Measurements from ENCODE around the gene PCSK6. TPM values are rescaled to one million over a fixed set of nuclear protein-coding genes. Genes with fewer than 3 reads are reported as not detected.

The PCSK6 gene
- total and polyA plus RNA-seq, 9 donors = 3.8 to 26.0 (median 13.0) TPM

DNA sequence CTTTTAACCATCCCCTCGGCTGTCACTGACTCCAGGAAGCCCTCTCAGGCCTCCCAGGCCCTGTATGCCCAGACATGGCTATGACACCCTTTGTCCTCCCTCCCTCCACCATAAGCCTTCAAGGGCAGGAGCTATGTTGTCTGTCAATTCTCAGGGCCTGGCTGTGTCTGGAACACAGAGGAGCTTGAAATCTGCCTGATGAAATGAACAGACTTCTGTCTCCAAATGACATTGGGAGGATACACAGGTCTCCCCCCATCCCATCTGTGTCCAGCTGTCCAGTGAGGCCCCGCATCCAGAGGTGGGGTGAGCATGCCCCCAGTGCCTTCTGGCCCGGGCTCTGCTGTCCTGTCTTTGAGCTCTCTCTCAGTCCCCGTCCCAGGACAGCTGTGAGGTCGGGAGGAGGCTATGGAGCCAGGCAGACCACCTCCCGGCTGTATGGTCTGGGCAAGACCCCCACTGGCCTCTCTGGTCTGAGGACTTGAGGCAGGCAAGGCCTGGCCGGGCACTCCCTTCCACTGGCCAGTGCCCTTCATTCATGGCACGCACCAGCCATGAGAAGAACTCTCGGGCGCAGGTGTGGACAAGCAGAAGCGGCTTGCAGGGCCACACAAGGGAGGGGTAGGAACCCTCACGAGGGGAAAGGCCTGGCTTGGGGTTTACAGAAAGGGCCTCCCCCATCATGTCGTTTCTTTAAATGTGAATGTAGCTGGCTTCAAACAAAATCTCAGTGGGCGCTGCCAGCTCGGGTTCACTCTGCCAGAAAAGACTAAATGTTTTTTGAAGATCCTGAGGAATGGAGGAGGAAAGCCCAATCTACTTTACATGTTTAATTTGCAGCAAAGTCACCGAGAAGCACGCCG, 38.9 kb downstream of the PCSK6 start:
- peak in 1 of 5 donors; percentile 48 for DNase-seq
- 29 to 52% (median 35%) methylated on average over 18 of the region's 18 CpGs for WGBS, 3 donors
- Histone ChIP-seq H3K4me1 (ENCODE audit: insufficient read depth) (peaks cover 16% of the 10 kb centered on the region), H3K4me3 (no peak overlapping the region), H3K9me3 (no peaks in the 10 kb centered on the region), H3K27me3 (no peaks in the 10 kb centered on the region), H3K27ac (peak overlapping the region in 1 of 2 donors; percentile 80), H3K36me3 (no peaks in the 10 kb centered on the region)
- TF ChIP-seq EP300 (IDR thresholded peaks at IDR 0.05) = no peak
- intact Hi-C loops (cut with DNase I) = no loop called here

DNA sequence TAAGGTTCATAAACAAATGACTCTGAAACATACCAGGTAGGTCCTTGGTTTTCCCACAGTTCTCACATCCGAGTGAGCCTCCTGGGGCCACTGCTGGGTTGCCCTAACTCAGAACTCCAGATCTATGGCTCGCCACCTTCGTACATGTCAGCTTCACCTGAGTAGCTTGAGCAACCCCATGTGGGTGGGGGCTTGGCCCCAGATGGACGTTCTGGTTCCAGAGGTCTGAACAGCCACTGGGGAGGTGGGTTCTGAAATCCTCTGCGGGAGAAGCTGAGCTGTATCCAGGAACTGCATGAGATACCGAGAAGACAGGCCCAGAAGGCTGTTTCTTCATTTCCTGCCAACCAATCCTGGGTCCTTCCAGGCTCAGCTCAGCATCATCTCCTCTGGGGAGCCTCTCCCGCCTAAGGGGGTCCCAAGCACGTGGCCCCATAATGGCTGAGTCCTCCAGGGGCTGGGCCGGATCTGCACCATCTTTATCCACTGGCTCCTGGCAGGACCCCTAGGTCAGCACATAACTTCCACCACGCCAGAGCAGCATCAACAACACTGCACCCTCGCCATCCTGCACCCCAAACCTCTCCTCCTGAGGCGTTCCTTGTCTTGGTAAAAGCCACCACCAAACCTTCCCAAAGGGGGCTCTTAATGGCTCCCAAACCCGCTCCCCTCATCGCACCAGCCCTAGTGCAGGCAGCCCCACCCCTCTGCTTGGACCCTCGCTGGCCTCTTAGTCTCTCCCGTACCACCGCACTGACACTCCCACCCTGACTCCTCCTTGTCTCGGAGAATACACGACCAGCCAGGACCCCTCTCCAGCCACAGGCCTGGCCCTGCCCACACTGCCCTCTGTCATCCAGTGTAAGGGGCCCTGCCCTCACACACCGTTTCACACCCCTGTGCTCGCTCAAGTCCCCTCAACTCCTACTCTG, 39.8 kb downstream of the PCSK6 start:
- DNase-seq = no peak
- H3K36me3 ChIP-seq = no peaks in the 10 kb centered on the region
- 79 to 89% (median 82%) methylated on average over 21 of the region's 21 CpGs for WGBS, 3 donors
- peak overlapping the region in 1 of 2 donors; percentile 80 for H3K27ac ChIP-seq
- no peaks in the 10 kb centered on the region for H3K27me3 ChIP-seq
- intact Hi-C loops (cut with DNase I) = no loop called here
- H3K9me3 ChIP-seq = no peaks in the 10 kb centered on the region
- no peak overlapping the region for H3K4me3 ChIP-seq
- peaks cover 16% of the 10 kb centered on the region for H3K4me1 ChIP-seq (ENCODE audit: insufficient read depth)
- TF ChIP-seq CTCF (IDR thresholded peaks at IDR 0.05) (no peak), EP300 (IDR thresholded peaks at IDR 0.05) (no peak)

GRCh38 chr15:101448336-101448735, 41.2 kb downstream of the PCSK6 start:
- Histone ChIP-seq H3K27ac (no peak overlapping the region), H3K9me3 (no peaks in the 10 kb centered on the region), H3K36me3 (no peaks in the 10 kb centered on the region), H3K4me1 (ENCODE audit: insufficient read depth) (peaks cover 15% of the 10 kb centered on the region), H3K4me3 (no peak overlapping the region), H3K27me3 (no peaks in the 10 kb centered on the region)
- 91 to 95% (median 93%) methylated on average over 3 of the region's 3 CpGs for WGBS, 3 donors
- DNase-seq = no peak
- intact Hi-C loops (cut with DNase I) = no loop called here
- no peak for TF ChIP-seq CTCF (IDR thresholded peaks at IDR 0.05)
- TF ChIP-seq EP300 (IDR thresholded peaks at IDR 0.05) = no peak
- TF ChIP-seq POLR2A (IDR thresholded peaks at IDR 0.05) = no peak

DNA sequence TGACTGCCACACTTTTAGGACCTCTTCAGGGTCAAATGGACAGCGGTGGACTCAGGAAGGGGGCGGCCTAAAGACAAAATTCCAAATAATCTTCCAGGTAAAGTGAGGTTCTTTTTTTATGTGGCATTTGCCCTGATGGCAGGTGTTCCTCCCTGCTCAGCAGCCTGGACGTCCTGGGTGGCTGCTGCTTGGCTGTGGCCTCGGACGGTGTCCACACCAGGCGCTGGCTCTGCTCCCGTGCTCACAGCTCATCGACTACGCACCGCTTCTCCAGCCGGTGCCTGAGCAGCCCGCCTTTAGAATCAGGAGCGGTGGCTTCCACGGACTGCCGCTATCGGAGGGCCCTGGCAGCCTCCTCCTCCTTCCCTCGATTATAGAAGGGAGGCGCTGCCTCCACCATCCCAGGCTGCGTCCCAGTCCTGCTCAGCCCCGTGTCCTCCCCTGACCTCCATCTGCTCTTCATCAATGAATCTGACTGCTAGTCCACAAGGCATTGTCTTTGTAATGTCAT, 41.9 kb downstream of the PCSK6 start:
- DNase-seq = no peak
- H3K4me3 ChIP-seq = no peak overlapping the region

More for the DNA sequence above, 41.9 kb downstream of the PCSK6 start:
- H3K4me1 ChIP-seq (ENCODE audit: insufficient read depth) = peaks cover 15% of the 10 kb centered on the region
- no peak overlapping the region for H3K27ac ChIP-seq
- no peaks in the 10 kb centered on the region for H3K9me3 ChIP-seq
- intact Hi-C loops (cut with DNase I) = no loop called here
- H3K36me3 ChIP-seq = no peaks in the 10 kb centered on the region
- TF ChIP-seq POLR2A (IDR thresholded peaks at IDR 0.05) (no peak), EP300 (IDR thresholded peaks at IDR 0.05) (no peak), CTCF (IDR thresholded peaks at IDR 0.05) (no peak)
- no peaks in the 10 kb centered on the region for H3K27me3 ChIP-seq
- 92 to 95% (median 94%) methylated on average over 20 of the region's 20 CpGs for WGBS, 3 donors
